IMR-90 (cell line): ENCODE measurements around the gene UBE2E2. TPM values are rescaled to one million over a fixed set of nuclear protein-coding genes. Genes with fewer than 3 reads are reported as not detected.

Experiments
- ATAC-seq: fragments of 200-7000 bp; cut with Tn5 transposase; 2 replicates; pipeline ENCODE4 v1.9.1; 2020; ENCODE audit warnings: low read depth, mild to moderate bottlenecking, moderate library complexity
- BruUV-seq: library from RNA; stranded (reverse); fragments of 400-500 nt; replicated peaks from 2 replicates; lab custom pipeline; 2021; lab: Mats Ljungman, UMichigan
- CTCF ChIA-PET: fragments of 300-600 bp; formaldehyde crosslinking; extraction: SDS; loops from one replicate; lab custom pipeline; 2021; ENCODE audit warnings: antibody characterized with exemption; lab: Yijun Ruan, JAX
- POLR2A ChIA-PET: fragments of 300-600 bp; sonication (Branson Sonifier 250); formaldehyde crosslinking; loops from one replicate; lab custom pipeline; 2022; ENCODE audit warnings: antibody characterized with exemption; ENCODE audit not compliant: unreplicated experiment; lab: Charles Lee
- DNase-seq: peaks from one replicate; pipeline ENCODE4 v3.0.0; 2013
- H2AFZ ChIP-seq: replicated peaks from 2 replicates; pipeline ENCODE3; 2013; ENCODE audit warnings: low read length, mild to moderate bottlenecking; ENCODE audit not compliant: poor library complexity
- H2AK5ac ChIP-seq: 2 replicates; pipeline ENCODE4 v1.6.1; 2013; ENCODE audit warnings: low read depth, low read length, inconsistent platforms
- H2AK9ac ChIP-seq: replicated peaks from 2 replicates; pipeline ENCODE3; 2013; ENCODE audit warnings: mild to moderate bottlenecking, low read depth, low read length, moderate library complexity; ENCODE audit not compliant: poor library complexity
- H2BK120ac ChIP-seq: 2 replicates; pipeline ENCODE4 v1.6.1; 2013; ENCODE audit warnings: low read depth, low read length, inconsistent platforms
- H2BK15ac ChIP-seq: 3 replicates; pipeline ENCODE4 v1.6.1; 2013; ENCODE audit warnings: low read depth, low read length, inconsistent platforms
- H2BK20ac ChIP-seq: 2 replicates; pipeline ENCODE4 v1.6.1; 2013; ENCODE audit warnings: low read depth, mild to moderate bottlenecking, inconsistent platforms, low read length, moderate library complexity
- H2BK5ac ChIP-seq: 2 replicates; pipeline ENCODE4 v1.6.1; 2013; ENCODE audit warnings: mild to moderate bottlenecking, low read depth, low read length, inconsistent platforms; ENCODE audit not compliant: poor library complexity, severe bottlenecking
- H3K14ac ChIP-seq: replicated peaks from 2 replicates; pipeline ENCODE4 v1.6.1; 2013; ENCODE audit warnings: low read depth, low read length, inconsistent platforms
- H3K18ac ChIP-seq: 2 replicates; pipeline ENCODE4 v1.6.1; 2013; ENCODE audit warnings: low read depth, low read length, control low read depth
- H3K23ac ChIP-seq: 2 replicates; pipeline ENCODE4 v1.6.1; 2013; ENCODE audit warnings: low read depth, low read length, inconsistent platforms
- H3K27ac ChIP-seq: 2 replicates; pipeline ENCODE4 v1.5.1; 2013; ENCODE audit warnings: mild to moderate bottlenecking, control low read depth, low read length; ENCODE audit not compliant: insufficient read depth
- H3K27me3 ChIP-seq: 2 replicates; pipeline ENCODE4 v1.6.1; 2013; ENCODE audit warnings: low read length; ENCODE audit not compliant: control insufficient read depth, insufficient read depth
- H3K36me3 ChIP-seq: 2 replicates; pipeline ENCODE4 v1.6.1; 2013; ENCODE audit warnings: low read length, mixed read lengths; ENCODE audit not compliant: control insufficient read depth, insufficient read depth
- H3K4ac ChIP-seq: 2 replicates; pipeline ENCODE4 v1.6.1; 2013; ENCODE audit warnings: low read depth, low read length, inconsistent platforms
- H3K4me1 ChIP-seq: 2 replicates; pipeline ENCODE4 v1.6.1; 2013; ENCODE audit warnings: low read length, mixed read lengths; ENCODE audit not compliant: control insufficient read depth, insufficient read depth
- H3K4me2 ChIP-seq: 2 replicates; pipeline ENCODE4 v1.6.1; 2013; ENCODE audit warnings: low read depth, mild to moderate bottlenecking, control low read depth, low read length, moderate library complexity
- H3K4me3 ChIP-seq: 2 replicates; pipeline ENCODE4 v1.5.1; 2013; ENCODE audit warnings: low read depth, mild to moderate bottlenecking, control low read depth, low read length, moderate library complexity; ENCODE audit not compliant: insufficient read depth
- H3K56ac ChIP-seq: 2 replicates; pipeline ENCODE4 v1.6.1; 2013; ENCODE audit warnings: low read length, inconsistent platforms; ENCODE audit not compliant: insufficient read depth; ENCODE audit errors: extremely low read depth
- H3K79me1 ChIP-seq, 2 experiments: 2 replicates each; pipeline ENCODE4 v1.6.1; 2013; ENCODE audit warnings: low read length in 2 of 2, inconsistent platforms in 1 of 2, low read depth in 1 of 2
- H3K9ac ChIP-seq: 2 replicates; pipeline ENCODE4 v1.6.1; 2013; ENCODE audit warnings: low read depth, low read length, control low read depth
- H3K9me1 ChIP-seq: 2 replicates; pipeline ENCODE4 v1.6.1; 2013; ENCODE audit warnings: low read length, inconsistent platforms; ENCODE audit not compliant: insufficient read depth
- H3K9me3 ChIP-seq: 2 replicates; pipeline ENCODE4 v1.6.1; 2013; ENCODE audit warnings: low read length; ENCODE audit not compliant: control insufficient read depth, insufficient read depth
- H4K20me1 ChIP-seq: 2 replicates; pipeline ENCODE4 v1.6.1; 2013; ENCODE audit warnings: low read length, inconsistent platforms; ENCODE audit not compliant: insufficient read depth
- H4K5ac ChIP-seq: 2 replicates; pipeline ENCODE4 v1.6.1; 2013; ENCODE audit warnings: mild to moderate bottlenecking, low read depth, low read length, control low read depth
- H4K8ac ChIP-seq, 2 experiments: 2 replicates each; pipeline ENCODE4 v1.6.1; 2013; ENCODE audit warnings: low read depth in 2 of 2, low read length in 2 of 2, control low read depth in 1 of 2, inconsistent platforms in 1 of 2
- H4K91ac ChIP-seq: 2 replicates; pipeline ENCODE4 v1.6.1; 2013; ENCODE audit warnings: low read depth, low read length, inconsistent platforms; ENCODE audit not compliant: insufficient read depth
- BHLHE40 ChIP-seq: fragments of 150-350 bp; IDR thresholded peaks from 2 replicates; pipeline ENCODE4 v1.6.1; 2016; ENCODE audit warnings: mild to moderate bottlenecking, low read depth, low read length
- CEBPB ChIP-seq: IDR thresholded peaks from 2 replicates; pipeline ENCODE4 v1.6.1; 2012; ENCODE audit warnings: low read depth, low read length, improper control_type of control experiment
- CHD1 ChIP-seq: IDR thresholded peaks from 2 replicates; pipeline ENCODE4 v1.6.1; 2012; ENCODE audit warnings: low read depth, low read length, improper control_type of control experiment
- FOS ChIP-seq: fragments of 150-350 bp; IDR thresholded peaks from 2 replicates; pipeline ENCODE4 v1.6.1; 2016; ENCODE audit warnings: low read depth, low read length
- MAZ ChIP-seq: IDR thresholded peaks from 2 replicates; pipeline ENCODE4 v1.6.1; 2012; ENCODE audit warnings: low read depth, mild to moderate bottlenecking, low read length, improper control_type of control experiment, moderate library complexity, borderline replicate concordance
- MXI1 ChIP-seq: IDR thresholded peaks from 2 replicates; pipeline ENCODE4 v1.6.1; 2012; ENCODE audit warnings: low read depth, mild to moderate bottlenecking, low read length, moderate library complexity, borderline replicate concordance
- NFE2L2 ChIP-seq: fragments of 150-350 bp; IDR thresholded peaks from 2 replicates; pipeline ENCODE4 v1.6.1; 2016; ENCODE audit warnings: low read depth, mild to moderate bottlenecking, low read length
- POLR2A ChIP-seq: IDR thresholded peaks from 2 replicates; pipeline ENCODE4 v1.6.1; 2012; ENCODE audit warnings: mild to moderate bottlenecking, low read depth, low read length
- RAD21 ChIP-seq: IDR thresholded peaks from 2 replicates; pipeline ENCODE4 v1.6.1; 2012; ENCODE audit warnings: low read length, improper control_type of control experiment
- RCOR1 ChIP-seq: IDR thresholded peaks from 2 replicates; pipeline ENCODE4 v1.6.1; 2012; ENCODE audit warnings: mild to moderate bottlenecking, low read length, improper control_type of control experiment; ENCODE audit not compliant: insufficient replicate concordance
- SMC3 ChIP-seq: fragments of 150-350 bp; IDR thresholded peaks from 2 replicates; pipeline ENCODE4 v1.6.1; 2016; ENCODE audit warnings: low read depth, mild to moderate bottlenecking, antibody characterized with exemption, low read length, moderate library complexity
- WGBS, 2 experiments: methylation state at CpG; one replicate each; pipeline versions ENCODE4 v1.1.5 to v1.1.7; 2013; ENCODE audit warnings: missing lambda C conversion rate in 2 of 2; ENCODE audit not compliant: insufficient read length in 1 of 2; ENCODE audit errors: extremely low coverage in 2 of 2; 5-methylcytosine and 5-hydroxymethylcytosine counted together
- dilution Hi-C: fragments of 300-500 bp; cut with HindIII; formaldehyde crosslinking; loops from one replicate; pipeline ENCODE4 v1.14.3; 2018; ENCODE audit warnings: low sequenced_read_pairs; ENCODE audit not compliant: unreplicated experiment
- in situ Hi-C: fragments of 300-500 bp; cut with MboI; formaldehyde crosslinking; loops from 3 replicates; pipeline ENCODE4 v1.14.3; 2019; ENCODE audit warnings: low sequenced_read_pairs, inconsistent platforms, mixed read lengths
- intact Hi-C: fragments of 100-400 bp; cut with micrococcal nuclease; formaldehyde crosslinking; loops from 2 replicates; pipeline ENCODE4 v1.10.0; 2022
- polyA plus RNA-seq, 3 experiments: library from polyadenylated mRNA; depleted of rRNA; stranded (reverse); fragments of >200 nt; gene quantifications; 2 replicates each; pipeline ENCODE4 v1.2.3, GENCODE V29; 2012; ENCODE audit warnings: low replicate concordance in 1 of 3
- total RNA-seq: library from RNA; depleted of rRNA; stranded (reverse); fragments of >200 nt; gene quantifications from 2 replicates; pipeline ENCODE4 v1.2.3, GENCODE V29; 2012
- TF ChIP-seq, protein P1 (sequence below): conservative IDR thresholded peaks from 2 replicates; pipeline ENCODE4 v1.5.1; 2012; ENCODE audit warnings: mild to moderate bottlenecking, low read depth, low read length, improper control_type of control experiment
- TF ChIP-seq, protein P2 (sequence below): fragments of 150-350 bp; IDR thresholded peaks from 2 replicates; pipeline ENCODE4 v1.6.1; 2017; ENCODE audit warnings: mild to moderate bottlenecking, antibody characterized with exemption, low read length, low read depth
- TF ChIP-seq, protein P3 (sequence below): fragments of 150-350 bp; IDR thresholded peaks from 2 replicates; pipeline ENCODE4 v1.6.1; 2016; ENCODE audit warnings: low read depth, mild to moderate bottlenecking, low read length, moderate library complexity, borderline replicate concordance

The UBE2E2 gene
- total and polyA plus RNA-seq, 2 of the 4 experiments (the other 2 are of a cell fraction): 18.6 to 32.7 TPM

DNA sequence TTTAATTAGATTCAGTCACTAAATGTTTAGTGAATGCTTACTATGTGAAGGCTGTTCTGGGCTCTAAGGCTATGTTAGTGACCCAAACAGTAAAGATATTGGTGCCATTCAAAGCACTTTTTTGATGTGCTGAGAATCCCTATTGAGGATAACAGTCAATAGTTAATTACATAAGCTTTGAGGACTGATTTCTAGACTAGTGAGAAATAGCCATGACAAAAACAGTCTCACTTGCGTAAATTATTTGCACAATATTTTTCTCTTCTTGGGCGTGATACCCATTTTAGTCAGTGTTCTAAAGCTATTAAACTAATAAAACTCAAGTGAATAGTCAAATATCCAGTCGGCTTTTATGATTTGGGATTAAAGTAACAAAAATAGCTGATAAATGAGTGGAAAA is 74.6 kb downstream of the UBE2E2 start:
- no peak overlapping the region for H3K9ac ChIP-seq
- H2BK15ac ChIP-seq: no peak overlapping the region
- H2AFZ ChIP-seq: no peak overlapping the region
- in situ Hi-C loops: no loop called here
- no peak overlapping the region for H4K91ac ChIP-seq
- no peaks in the 10 kb centered on the region for H4K20me1 ChIP-seq
- intact Hi-C loops: no loop called here
- DNase-seq (no peak), ATAC-seq (no peak)
- H2AK5ac ChIP-seq: no peak overlapping the region
- no peak overlapping the region for H2AK9ac ChIP-seq
- H2BK120ac ChIP-seq: no peak overlapping the region
- H3K9me3 ChIP-seq: no peaks in the 10 kb centered on the region
- H4K5ac ChIP-seq: no peak overlapping the region
- H3K4me2 ChIP-seq: no peak overlapping the region
- no peak overlapping the region for H2BK20ac ChIP-seq
- no peaks in the 10 kb centered on the region for H3K36me3 ChIP-seq
- H3K4me1 ChIP-seq: no peaks in the 10 kb centered on the region
- peaks cover 4 to 12% of the 10 kb centered on the region in 2 experiments; a peak in 1 of 4 replicates for H3K79me1 ChIP-seq
- no peak overlapping the region for H3K18ac ChIP-seq
- BruUV-seq: no TSS peak
- H3K56ac ChIP-seq: no peak overlapping the region
- WGBS, 2 experiments: no CpG with 5 or more reads among the region's 3 CpGs
- no peak overlapping the region for H2BK5ac ChIP-seq
- no peak overlapping the region for H3K27ac ChIP-seq
- H3K27me3 ChIP-seq: no peaks in the 10 kb centered on the region
- TF ChIP-seq MAZ (no peak), CHD1 (no peak), MXI1 (no peak), SMC3 (no peak), BHLHE40 (no peak), POLR2A (no peak), CEBPB (no peak), RCOR1 (no peak), FOS (no peak), RAD21 (no peak), NFE2L2 (no peak)
- TF ChIP-seq, protein P1, sequence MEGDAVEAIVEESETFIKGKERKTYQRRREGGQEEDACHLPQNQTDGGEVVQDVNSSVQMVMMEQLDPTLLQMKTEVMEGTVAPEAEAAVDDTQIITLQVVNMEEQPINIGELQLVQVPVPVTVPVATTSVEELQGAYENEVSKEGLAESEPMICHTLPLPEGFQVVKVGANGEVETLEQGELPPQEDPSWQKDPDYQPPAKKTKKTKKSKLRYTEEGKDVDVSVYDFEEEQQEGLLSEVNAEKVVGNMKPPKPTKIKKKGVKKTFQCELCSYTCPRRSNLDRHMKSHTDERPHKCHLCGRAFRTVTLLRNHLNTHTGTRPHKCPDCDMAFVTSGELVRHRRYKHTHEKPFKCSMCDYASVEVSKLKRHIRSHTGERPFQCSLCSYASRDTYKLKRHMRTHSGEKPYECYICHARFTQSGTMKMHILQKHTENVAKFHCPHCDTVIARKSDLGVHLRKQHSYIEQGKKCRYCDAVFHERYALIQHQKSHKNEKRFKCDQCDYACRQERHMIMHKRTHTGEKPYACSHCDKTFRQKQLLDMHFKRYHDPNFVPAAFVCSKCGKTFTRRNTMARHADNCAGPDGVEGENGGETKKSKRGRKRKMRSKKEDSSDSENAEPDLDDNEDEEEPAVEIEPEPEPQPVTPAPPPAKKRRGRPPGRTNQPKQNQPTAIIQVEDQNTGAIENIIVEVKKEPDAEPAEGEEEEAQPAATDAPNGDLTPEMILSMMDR: no peak
- TF ChIP-seq, protein P2, sequence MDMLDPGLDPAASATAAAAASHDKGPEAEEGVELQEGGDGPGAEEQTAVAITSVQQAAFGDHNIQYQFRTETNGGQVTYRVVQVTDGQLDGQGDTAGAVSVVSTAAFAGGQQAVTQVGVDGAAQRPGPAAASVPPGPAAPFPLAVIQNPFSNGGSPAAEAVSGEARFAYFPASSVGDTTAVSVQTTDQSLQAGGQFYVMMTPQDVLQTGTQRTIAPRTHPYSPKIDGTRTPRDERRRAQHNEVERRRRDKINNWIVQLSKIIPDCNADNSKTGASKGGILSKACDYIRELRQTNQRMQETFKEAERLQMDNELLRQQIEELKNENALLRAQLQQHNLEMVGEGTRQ: no peak
- TF ChIP-seq, protein P3, sequence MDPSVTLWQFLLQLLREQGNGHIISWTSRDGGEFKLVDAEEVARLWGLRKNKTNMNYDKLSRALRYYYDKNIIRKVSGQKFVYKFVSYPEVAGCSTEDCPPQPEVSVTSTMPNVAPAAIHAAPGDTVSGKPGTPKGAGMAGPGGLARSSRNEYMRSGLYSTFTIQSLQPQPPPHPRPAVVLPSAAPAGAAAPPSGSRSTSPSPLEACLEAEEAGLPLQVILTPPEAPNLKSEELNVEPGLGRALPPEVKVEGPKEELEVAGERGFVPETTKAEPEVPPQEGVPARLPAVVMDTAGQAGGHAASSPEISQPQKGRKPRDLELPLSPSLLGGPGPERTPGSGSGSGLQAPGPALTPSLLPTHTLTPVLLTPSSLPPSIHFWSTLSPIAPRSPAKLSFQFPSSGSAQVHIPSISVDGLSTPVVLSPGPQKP: no peak
- no peak overlapping the region for H4K8ac ChIP-seq
- H3K4me3 ChIP-seq: no peak overlapping the region
- no peak overlapping the region for H3K14ac ChIP-seq
- POLR2A ChIA-PET: no interaction called here
- no peak overlapping the region for H3K4ac ChIP-seq
- dilution Hi-C loops: no loop called here
- CTCF ChIA-PET: interaction anchor here (1.1 kb wide), 1 partner anchor 8 kb away, joined by 3 read pairs; no protein-coding TSS in a partner anchor
- H3K23ac ChIP-seq: no peak overlapping the region
- H3K9me1 ChIP-seq: no peaks in the 10 kb centered on the region
